ENCODE results near the gene AGO4.

GRCh38 chr1:35894183-35894582 lies 86.4 kb downstream of the AGO4 start:
- TF ChIP-seq EP300 (IDR thresholded peaks at IDR 0.05) (no peak), CTCF (IDR thresholded peaks at IDR 0.05) (no peak), POLR2A (IDR thresholded peaks at IDR 0.05) (no peak)

Measured in upper lobe of left lung (tissue), 4 donors.